PC-9 (cell line): ENCODE measurements around the gene SP100.

Source experiments
- CTCF ChIP-seq: fragments of 200-600 bp; sonication (generic); conservative IDR thresholded peaks from 2 replicates; pipeline ENCODE4 v1.6.1; 2017; ENCODE audit warnings: mixed run types, antibody characterized with exemption, mild to moderate bottlenecking, moderate library complexity
- EZH2 ChIP-seq: fragments of 200-600 bp; sonication (generic); IDR thresholded peaks from 2 replicates; pipeline ENCODE4 v1.8.0; 2017; ENCODE audit warnings: antibody characterized with exemption, low read depth

- TF ChIP-seq CTCF (no peak), EZH2 (no peak)
These were observed 39.1 kb downstream of the SP100 start for GRCh38 chr2:230455005-230455684.
